ENCODE results near the gene KRR1.

Gene KRR1

GRCh38 chr12:75511116-75512048, at the start of gene KRR1:
TSS of gene KRR1 (minus strand) at chr12:75511609. CDS start at chr12:75511597, 12 bp downstream.
- peak; percentile 49 to 99 (median 92) for DNase-seq

DNA sequence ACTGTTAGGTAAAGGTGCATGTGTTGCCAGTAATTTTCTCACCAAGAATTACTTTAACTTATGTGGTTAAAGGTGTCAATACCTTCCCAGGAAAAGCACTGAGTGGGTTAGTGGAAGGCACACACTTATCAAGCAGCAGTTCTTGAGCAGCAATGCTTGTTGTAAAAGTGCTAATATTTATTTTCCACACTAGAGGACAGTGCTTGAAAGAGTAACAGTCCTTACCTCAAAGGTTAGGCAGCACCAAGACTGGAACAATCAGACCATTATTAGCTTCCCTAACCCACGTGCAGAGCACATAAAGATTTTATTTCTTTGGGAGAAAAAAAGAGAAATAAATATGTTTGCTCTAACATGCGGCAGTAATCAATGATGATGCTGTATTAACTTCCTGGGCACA, 48.8 kb upstream of the KRR1 start:
- peak in 1 of 14 donors; percentile 29 for DNase-seq

GRCh38 chr12:75558287-75558686, 46.9 kb upstream of the KRR1 start:
- DNase-seq, result no peak

DNA sequence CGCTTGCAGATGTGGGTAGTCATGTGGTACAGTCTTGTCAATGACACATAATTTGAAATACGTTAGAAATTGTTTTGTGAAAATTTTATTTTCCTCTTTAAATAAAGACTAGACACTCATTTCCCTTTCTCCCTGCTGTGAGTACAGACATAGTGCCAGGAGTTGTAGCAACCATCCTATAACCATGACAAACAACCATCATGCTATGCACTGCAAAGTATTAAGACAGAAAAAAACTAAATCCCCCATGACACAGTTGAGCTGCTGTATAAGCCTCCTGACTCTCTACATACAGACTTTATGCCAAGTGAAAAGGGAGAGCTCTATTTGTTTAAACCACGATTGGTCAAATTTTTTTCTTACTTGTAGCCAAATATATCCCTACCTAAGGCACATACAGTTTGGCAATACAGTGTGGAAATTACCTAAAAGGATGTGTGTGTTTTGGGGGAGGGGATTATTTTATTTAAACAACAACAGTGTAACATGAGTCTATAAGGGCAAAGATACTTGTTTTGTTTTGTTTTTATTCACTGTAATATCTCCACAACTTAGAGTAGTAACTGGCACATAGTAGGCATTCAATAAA, 45.0 kb upstream of the KRR1 start:
- DNase-seq, result no peak

DNA sequence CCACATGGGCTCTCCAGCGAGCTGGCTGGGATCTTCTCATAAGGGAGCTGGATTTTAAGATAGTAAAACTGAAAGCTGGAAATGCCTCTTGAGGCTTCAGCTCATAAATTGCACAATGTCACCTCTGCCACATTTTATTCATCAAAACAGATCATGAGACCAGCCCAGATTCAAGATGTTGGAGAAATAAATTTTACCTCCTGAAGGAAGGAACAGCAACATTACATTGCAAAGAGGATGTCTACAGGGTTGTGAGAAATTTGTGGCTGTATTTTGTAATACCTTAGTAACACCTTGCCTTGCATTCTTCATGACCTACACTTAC, 43.1 kb upstream of the KRR1 start:
- no peak for DNase-seq

- DNase-seq, result no peak
Measured at GRCh38 chr12:75553836-75554555, 42.6 kb upstream of the KRR1 start.

DNA sequence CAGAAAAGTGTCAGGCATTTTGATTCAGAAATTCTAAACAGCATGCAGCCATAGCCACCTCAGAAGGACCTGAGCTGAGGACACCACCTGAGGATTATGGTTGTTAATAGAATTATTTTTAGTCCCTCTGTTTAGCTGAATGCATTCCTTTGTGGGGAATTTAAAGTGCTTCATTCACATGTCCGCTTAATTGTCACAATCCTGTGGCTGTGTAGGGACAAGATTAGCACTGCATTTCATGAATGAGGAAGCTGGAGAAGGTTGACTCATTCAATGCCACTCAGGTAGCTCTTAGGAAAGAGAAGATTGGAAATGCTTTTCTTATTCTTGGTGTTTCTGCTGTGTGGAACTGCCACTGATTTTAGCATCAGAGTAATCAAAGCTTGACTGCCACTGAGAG, 42.0 kb upstream of the KRR1 start:
- DNase-seq, result no peak

GRCh38 chr12:75551477-75551876, 40.1 kb upstream of the KRR1 start:
- DNase-seq, result no peak

- no peak for DNase-seq
Measured at GRCh38 chr12:75550401-75551240, 39.2 kb upstream of the KRR1 start.

DNA sequence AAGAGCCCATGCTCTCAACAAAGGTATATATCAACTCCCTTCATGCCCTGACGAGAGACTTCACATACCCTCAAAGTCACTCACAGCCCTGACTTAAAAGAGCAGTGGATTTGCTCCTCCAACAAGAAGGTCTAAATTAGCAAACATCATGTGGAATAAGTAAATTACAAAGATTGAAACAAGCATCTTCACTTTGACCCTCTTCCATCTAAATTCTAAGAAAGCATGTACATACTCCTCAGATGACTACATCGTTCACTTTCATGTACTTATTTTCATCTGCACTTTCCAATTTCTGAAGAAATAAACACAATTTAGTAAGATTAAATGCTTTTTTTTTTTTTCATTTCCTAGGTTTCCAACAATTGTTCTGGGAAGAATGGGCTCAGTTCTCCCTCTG, 38.6 kb upstream of the KRR1 start:
- DNase-seq, result no peak

DNA sequence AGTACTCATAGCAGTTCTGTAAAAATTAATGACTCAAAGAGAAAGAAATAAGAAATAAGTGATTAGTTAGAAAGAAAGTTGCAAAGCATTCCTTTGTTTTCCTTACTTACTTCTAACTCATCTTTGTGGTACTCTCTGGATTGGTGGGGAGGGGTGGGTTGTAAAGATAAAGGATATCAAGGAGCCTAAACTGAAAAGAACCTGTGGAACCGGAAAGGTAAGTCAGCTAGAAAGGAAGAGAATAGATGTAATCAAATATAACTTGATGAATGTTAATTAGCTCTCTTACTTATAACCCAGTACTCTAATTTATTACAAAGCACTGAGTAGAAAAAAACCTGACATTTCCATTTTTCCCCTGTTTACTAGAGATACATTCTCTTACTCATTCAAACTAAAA, 37.5 kb upstream of the KRR1 start:
- no peak for DNase-seq

DNA sequence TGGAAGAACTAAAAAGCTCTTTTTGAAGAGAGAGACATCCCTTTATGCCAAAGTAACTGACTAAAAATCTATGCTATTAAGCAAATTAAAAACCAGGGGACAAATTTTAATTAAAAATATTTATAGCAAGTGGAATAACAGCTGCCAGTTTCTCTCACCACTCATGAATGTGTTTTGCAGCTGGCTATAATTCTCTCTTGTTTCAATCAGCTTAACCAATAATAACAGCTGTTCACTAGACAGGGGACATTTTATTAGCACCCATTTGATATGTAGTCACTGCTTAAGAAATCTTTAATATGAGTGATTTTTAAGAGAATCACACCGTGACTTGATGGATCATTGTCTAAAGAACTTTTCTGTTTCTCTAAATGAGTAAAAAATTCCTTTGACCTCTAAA, 34.2 kb upstream of the KRR1 start:
- DNase-seq, result no peak

DNA sequence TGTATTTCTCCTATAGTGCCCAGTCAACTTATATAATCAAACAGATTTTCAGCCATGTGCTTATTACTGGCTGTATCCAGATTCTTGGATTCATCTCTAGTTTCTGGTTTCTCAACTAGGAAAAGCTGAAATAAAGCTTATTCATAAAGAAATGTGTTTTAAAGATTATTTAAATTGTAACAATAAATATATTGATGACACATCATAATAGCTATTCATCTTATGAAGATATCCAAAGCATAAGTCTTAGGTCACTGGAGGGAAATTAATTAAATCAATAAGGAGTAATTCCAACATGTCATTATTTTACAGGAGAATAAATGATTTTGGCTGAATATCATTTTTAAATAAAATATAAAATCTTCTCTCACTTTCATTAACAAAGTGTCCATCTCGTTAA, 32.1 kb upstream of the KRR1 start:
- no peak for DNase-seq

DNA sequence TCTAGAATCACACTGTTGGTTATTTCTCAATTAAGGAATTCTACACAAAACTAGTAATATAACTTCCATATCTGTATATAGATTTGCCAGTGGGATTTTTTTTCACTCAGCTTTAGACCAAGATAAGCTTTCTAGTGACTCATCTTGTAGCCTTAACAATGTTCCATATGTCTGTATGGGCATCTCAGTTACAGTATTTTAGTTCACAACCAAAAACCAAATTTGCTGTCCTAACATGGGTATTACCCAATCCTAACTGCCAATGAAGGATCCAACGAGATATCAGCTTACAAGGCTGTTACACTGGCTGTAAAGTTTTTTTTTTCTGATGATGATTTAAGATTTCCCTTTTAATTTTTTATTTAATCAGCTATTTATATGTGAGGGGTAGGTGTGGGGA, 31.5 kb upstream of the KRR1 start:
- no peak for DNase-seq

DNA sequence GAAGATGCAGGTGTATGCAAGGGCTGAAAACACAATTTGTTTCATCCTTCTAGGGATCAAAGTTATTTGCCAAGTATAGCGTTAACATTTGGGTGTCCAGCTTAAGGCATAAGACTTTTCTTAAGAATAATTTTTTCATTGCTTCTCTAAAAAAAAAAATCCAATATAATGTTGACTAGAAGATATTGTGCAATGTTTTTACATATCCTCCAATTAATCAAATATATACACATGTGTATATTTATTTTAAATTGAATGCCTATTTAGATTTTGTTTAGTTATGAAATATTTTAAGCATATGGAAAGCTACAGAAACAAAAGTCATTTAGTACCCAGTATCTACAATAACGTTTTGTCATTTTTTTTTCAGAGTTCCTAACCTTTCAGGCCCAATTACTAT, 28.5 kb upstream of the KRR1 start:
- no peak for DNase-seq

GRCh38 chr12:75533239-75533638, 21.8 kb upstream of the KRR1 start:
- no peak for DNase-seq

DNA sequence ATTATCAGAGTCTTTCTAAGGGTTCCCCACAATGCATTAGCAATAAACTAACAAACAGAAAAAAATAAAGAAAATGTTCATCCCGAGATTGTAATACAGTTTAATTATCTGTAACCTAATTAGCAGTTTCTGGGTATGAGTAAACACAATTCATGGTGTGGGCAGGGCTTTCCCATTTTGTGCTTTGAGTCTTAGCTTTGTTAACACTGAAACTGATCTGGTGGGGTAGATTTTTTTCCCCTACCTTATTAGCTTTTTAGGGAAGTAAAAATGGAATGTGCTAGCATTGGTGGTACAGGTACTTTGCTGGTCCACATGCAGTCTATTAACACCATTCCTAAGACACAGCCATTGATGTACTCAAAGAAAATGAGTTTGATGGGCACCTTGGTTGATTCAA, 18.4 kb upstream of the KRR1 start:
- no peak for DNase-seq

- DNase-seq, result no peak
Measured at GRCh38 chr12:75529316-75529715, 17.9 kb upstream of the KRR1 start.

GRCh38 chr12:75528692-75529091, 17.3 kb upstream of the KRR1 start:
- DNase-seq, result no peak

DNA sequence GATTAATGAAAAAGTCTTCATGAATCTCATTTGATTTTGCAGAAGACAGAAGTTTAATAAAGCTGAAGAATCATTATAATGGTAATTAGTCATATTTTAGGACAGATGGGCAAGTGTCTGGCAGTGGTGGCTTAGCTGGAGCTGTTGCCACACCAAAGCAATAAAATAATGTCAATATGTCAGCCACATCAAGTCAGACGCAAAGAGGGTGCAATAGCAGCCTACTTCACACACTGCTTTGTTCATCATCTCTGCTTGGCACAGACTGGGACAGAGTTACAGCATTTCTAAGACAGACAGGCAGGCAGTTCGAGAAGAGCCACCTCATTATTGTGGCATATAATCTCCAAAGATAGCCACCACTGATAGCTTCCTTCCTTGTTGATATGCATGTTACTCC, 16.9 kb upstream of the KRR1 start:
- no peak for DNase-seq

- peak in 1 of 14 donors; percentile 36 for DNase-seq
Measured at GRCh38 chr12:75526655-75527511, 15.5 kb upstream of the KRR1 start.

DNA sequence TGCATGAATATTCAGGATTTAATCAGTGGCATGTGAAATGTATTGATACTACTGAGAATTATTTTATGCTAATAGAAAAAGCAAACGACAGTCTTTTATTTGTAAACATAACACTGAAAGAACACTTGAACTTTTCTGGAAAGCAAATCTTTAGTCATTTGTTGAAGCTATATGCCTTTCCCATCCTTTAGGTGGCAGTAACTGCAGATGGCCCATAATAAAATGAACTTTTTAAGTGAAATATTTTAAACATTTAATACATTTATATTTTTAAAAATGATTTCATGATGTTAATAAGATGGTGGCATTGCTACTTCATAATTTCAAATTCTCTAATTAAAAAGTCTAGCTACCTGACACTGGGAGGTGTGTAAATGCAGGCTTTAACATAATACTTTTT, 13.9 kb upstream of the KRR1 start:
- DNase-seq, result no peak
